NCI-H1436 (cell line): Measurements from ENCODE around the gene GRID2.
"Not testable (repeated sequence)": the region's sequence is repeated elsewhere in the genome, so short reads cannot be mapped to it uniquely, and the experiment has no call there.

Experiments used
- DNase-seq: peaks from one replicate; lab custom pipeline; 2025; lab: John Stamatoyannopoulos, UW

The GRID2 gene

GRCh38 chr4:93317561-93317960, 1013.8 kb downstream of the GRID2 start:
- no peak for DNase-seq

GRCh38 chr4:93319041-93319440, 1015.3 kb downstream of the GRID2 start:
- DNase-seq: no peak

- DNase-seq: no peak
These were observed 1016.6 kb downstream of the GRID2 start for GRCh38 chr4:93320356-93320755.

GRCh38 chr4:93327346-93327745, 1023.6 kb downstream of the GRID2 start:
- no peak for DNase-seq

GRCh38 chr4:93334003-93334402, 1030.2 kb downstream of the GRID2 start:
- no peak for DNase-seq

GRCh38 chr4:93337196-93337595, 1033.4 kb downstream of the GRID2 start:
- no peak for DNase-seq

GRCh38 chr4:93342738-93343137, 1039.0 kb downstream of the GRID2 start:
- DNase-seq: no peak

- DNase-seq: no peak
These were observed 1043.1 kb downstream of the GRID2 start for GRCh38 chr4:93346840-93347239.

- no peak for DNase-seq
These were observed 1045.1 kb downstream of the GRID2 start for GRCh38 chr4:93348896-93349295.

- no peak for DNase-seq
These were observed 1048.1 kb downstream of the GRID2 start for GRCh38 chr4:93351846-93352245.

GRCh38 chr4:93355411-93355810, 1051.6 kb downstream of the GRID2 start:
- DNase-seq: no peak

- no peak for DNase-seq
These were observed 1055.8 kb downstream of the GRID2 start for GRCh38 chr4:93359586-93359985.

- not testable (repeated sequence) for DNase-seq
These were observed 1062.5 kb downstream of the GRID2 start for GRCh38 chr4:93366169-93366755.

GRCh38 chr4:93368968-93369367, 1065.2 kb downstream of the GRID2 start:
- DNase-seq: no peak

GRCh38 chr4:93370256-93370655, 1066.5 kb downstream of the GRID2 start:
- DNase-seq: no peak

GRCh38 chr4:93373893-93374860, 1070.4 kb downstream of the GRID2 start:
- no peak for DNase-seq

GRCh38 chr4:93384241-93384640, 1080.5 kb downstream of the GRID2 start:
- DNase-seq: no peak

GRCh38 chr4:93384887-93385286, 1081.1 kb downstream of the GRID2 start:
- no peak for DNase-seq

- no peak for DNase-seq
These were observed 1090.8 kb downstream of the GRID2 start for GRCh38 chr4:93394545-93395081.

- no peak for DNase-seq
These were observed 1092.5 kb downstream of the GRID2 start for GRCh38 chr4:93396272-93396671.

- DNase-seq: no peak
These were observed 1099.8 kb downstream of the GRID2 start for GRCh38 chr4:93403571-93403970.

- no peak for DNase-seq
These were observed 1103.9 kb downstream of the GRID2 start for GRCh38 chr4:93407493-93408275.
